OCI-LY1 (cell line): Measurements from ENCODE around the gene ZNF777.

Experiments
- H2AFZ ChIP-seq: fragments of 200-600 bp; sonication (generic), shearing (Covaris generic); 2 replicates; pipeline ENCODE4 v1.6.0; 2014; ENCODE audit warnings: antibody characterized with exemption, mild to moderate bottlenecking, low read length
- H3F3A ChIP-seq: fragments of 200-600 bp; sonication (generic), shearing (Covaris generic); 2 replicates; pipeline ENCODE4 v1.6.0; 2014; ENCODE audit warnings: mild to moderate bottlenecking, antibody characterized with exemption, low read length, moderate library complexity; ENCODE audit not compliant: insufficient read depth
- H3K27ac ChIP-seq: fragments of 200-600 bp; sonication (generic); 2 replicates; pipeline ENCODE4 v1.5.1; 2014; ENCODE audit warnings: low read length, mixed run types, mild to moderate bottlenecking, low read depth; ENCODE audit not compliant: poor library complexity, severe bottlenecking
- H3K27me3 ChIP-seq: fragments of 200-600 bp; sonication (generic); 2 replicates; pipeline ENCODE4 v1.6.0; 2014; ENCODE audit warnings: antibody characterized with exemption, mild to moderate bottlenecking, low read length, moderate library complexity; ENCODE audit not compliant: insufficient read depth
- H3K36me3 ChIP-seq: fragments of 200-600 bp; sonication (generic); 2 replicates; pipeline ENCODE4 v1.6.1; 2014; ENCODE audit warnings: mild to moderate bottlenecking, antibody characterized with exemption, low read length, moderate library complexity, mixed read lengths; ENCODE audit not compliant: insufficient read depth
- H3K4me1 ChIP-seq: fragments of 200-600 bp; sonication (generic); 2 replicates; pipeline ENCODE4 v1.5.1; 2014; ENCODE audit warnings: mild to moderate bottlenecking, low read length, moderate library complexity; ENCODE audit not compliant: insufficient read depth, severe bottlenecking
- H3K4me2 ChIP-seq: fragments of 200-600 bp; sonication (generic), shearing (Covaris generic); 2 replicates; pipeline ENCODE4 v1.6.1; 2014; ENCODE audit warnings: low read length
- H3K4me3 ChIP-seq: fragments of 200-600 bp; sonication (generic); 2 replicates; pipeline ENCODE4 v1.5.1; 2014; ENCODE audit warnings: low read length, low read depth, mild to moderate bottlenecking, mixed read lengths; ENCODE audit not compliant: poor library complexity, severe bottlenecking
- H3K79me2 ChIP-seq: fragments of 200-600 bp; shearing (Covaris generic); 2 replicates; pipeline ENCODE4 v1.6.1; 2016; ENCODE audit warnings: mixed run types, low read length, mixed read lengths; ENCODE audit not compliant: insufficient read depth
- H3K9ac ChIP-seq: fragments of 200-600 bp; sonication (generic), shearing (Covaris generic); 2 replicates; pipeline ENCODE4 v1.6.1; 2014; ENCODE audit warnings: mild to moderate bottlenecking, low read length, mixed read lengths
- H3K9me2 ChIP-seq: fragments of 200-600 bp; sonication (generic), shearing (Covaris generic); 2 replicates; pipeline ENCODE4 v1.6.1; 2014; ENCODE audit warnings: low read depth, mild to moderate bottlenecking, low read length, mixed read lengths
- H3K9me3 ChIP-seq: fragments of 200-600 bp; shearing (Covaris generic); 2 replicates; pipeline ENCODE4 v1.6.1; 2014; ENCODE audit warnings: low read length, mixed read lengths
- H4K20me1 ChIP-seq: fragments of 200-600 bp; sonication (generic), shearing (Covaris generic); 2 replicates; pipeline ENCODE4 v1.6.0; 2016; ENCODE audit warnings: mild to moderate bottlenecking, low read length; ENCODE audit not compliant: insufficient read depth
- EZH2 ChIP-seq: fragments of 200-600 bp; sonication (generic), shearing (Covaris generic); IDR thresholded peaks from 2 replicates; pipeline ENCODE4 v1.8.0; 2017; ENCODE audit warnings: borderline replicate concordance, mixed run types, mild to moderate bottlenecking, antibody characterized with exemption, low read length, moderate library complexity, mixed read lengths
- TF ChIP-seq, protein P1 (sequence below): fragments of 200-600 bp; sonication (generic), shearing (Covaris generic); IDR thresholded peaks from 2 replicates; pipeline ENCODE4 v1.5.1; 2017; ENCODE audit warnings: mild to moderate bottlenecking, antibody characterized with exemption, low read length, moderate library complexity, mixed read lengths

The ZNF777 gene

DNA sequence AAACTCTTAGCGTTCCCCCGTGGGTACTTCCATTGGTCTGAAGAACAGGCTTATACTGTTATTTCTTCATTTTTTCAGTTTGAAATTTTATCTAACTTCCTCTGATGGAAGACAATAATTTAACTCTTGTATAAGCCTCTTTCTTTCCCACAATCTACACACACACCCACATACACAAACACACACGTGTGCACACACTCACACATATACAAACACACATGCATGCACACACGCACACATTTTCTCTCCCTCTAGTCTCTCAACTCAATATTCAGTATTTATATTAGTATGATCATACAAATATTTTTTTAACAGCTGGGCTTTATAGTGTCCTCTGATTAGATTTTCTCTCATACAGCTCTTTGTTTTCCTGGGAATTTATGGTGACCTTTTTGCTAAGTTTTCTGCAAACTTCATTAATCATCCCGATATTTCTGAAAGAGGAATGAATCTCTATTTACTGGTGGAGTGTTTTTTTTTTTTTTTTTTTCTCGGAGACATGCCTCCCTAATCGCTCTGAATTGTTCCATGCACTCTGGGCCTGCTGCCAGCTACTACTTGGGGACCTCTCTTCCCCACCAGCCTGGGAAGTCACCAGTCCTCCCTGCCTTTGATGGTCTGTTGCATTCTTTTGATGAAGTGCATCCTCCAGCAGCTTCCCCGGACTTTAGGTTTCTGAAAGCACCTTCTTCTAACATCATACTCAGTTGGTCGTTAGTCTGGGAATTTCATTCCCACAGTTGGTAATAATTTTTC is 75.5 kb downstream of the ZNF777 start:
- no peak overlapping the region for H3K9ac ChIP-seq
- no peak overlapping the region for H3K4me2 ChIP-seq
- no peak overlapping the region for H3K4me3 ChIP-seq
- 0 out of 2 replicates have a peak, but pooled peaks cover under 1% of the 10 kb centered on the region for H3K9me3 ChIP-seq
- H3K36me3 ChIP-seq: no peaks in the 10 kb centered on the region
- TF ChIP-seq, protein P1, sequence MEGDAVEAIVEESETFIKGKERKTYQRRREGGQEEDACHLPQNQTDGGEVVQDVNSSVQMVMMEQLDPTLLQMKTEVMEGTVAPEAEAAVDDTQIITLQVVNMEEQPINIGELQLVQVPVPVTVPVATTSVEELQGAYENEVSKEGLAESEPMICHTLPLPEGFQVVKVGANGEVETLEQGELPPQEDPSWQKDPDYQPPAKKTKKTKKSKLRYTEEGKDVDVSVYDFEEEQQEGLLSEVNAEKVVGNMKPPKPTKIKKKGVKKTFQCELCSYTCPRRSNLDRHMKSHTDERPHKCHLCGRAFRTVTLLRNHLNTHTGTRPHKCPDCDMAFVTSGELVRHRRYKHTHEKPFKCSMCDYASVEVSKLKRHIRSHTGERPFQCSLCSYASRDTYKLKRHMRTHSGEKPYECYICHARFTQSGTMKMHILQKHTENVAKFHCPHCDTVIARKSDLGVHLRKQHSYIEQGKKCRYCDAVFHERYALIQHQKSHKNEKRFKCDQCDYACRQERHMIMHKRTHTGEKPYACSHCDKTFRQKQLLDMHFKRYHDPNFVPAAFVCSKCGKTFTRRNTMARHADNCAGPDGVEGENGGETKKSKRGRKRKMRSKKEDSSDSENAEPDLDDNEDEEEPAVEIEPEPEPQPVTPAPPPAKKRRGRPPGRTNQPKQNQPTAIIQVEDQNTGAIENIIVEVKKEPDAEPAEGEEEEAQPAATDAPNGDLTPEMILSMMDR: no peak
- TF ChIP-seq EZH2: no peak
- no peak overlapping the region for H3K27ac ChIP-seq
- no peaks in the 10 kb centered on the region for H3K79me2 ChIP-seq
- H3K4me1 ChIP-seq: no peaks in the 10 kb centered on the region
- H2AFZ ChIP-seq: no peak overlapping the region
- no peaks in the 10 kb centered on the region for H3K9me2 ChIP-seq
- H4K20me1 ChIP-seq: no peaks in the 10 kb centered on the region
- no peaks in the 10 kb centered on the region for H3F3A ChIP-seq
- H3K27me3 ChIP-seq: no peaks in the 10 kb centered on the region
